ENCODE measurements around the gene HSPH1. TPM values are rescaled to one million over a fixed set of nuclear protein-coding genes. Genes with fewer than 3 reads are reported as not detected.
"Not testable (repeated sequence)": the region's sequence is repeated elsewhere in the genome, so short reads cannot be mapped to it uniquely, and the experiment has no call there.

The HSPH1 gene
- total RNA-seq, 2 experiments from 2014 or later = 267 TPM

DNA sequence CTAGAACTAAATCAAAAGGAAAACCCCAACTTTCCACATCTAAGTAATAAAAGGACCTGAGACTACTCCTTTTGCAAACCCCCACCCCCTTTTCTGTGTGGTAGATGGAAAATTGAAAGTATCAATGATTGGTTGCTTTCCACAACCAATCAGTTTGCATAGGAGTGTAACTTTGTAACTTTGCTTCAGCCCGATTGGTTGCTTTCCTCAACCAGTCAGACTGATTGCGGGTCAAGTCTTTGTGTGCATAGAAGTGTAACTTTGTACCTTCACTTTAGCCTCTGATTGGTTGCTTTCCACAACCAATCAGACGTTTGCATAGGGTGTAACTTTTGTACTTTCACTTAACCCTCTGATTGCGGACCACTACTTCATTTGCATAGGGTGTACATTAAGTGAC is 30.0 kb upstream of the HSPH1 start:
- H3K36me3 Mint-ChIP-seq = no peaks in the 10 kb centered on the region
- H3K4me1 Mint-ChIP-seq = peaks cover 2% of the 10 kb centered on the region
- H3K4me3 Mint-ChIP-seq = no peak overlapping the region
- H3K9me3 Mint-ChIP-seq = peaks cover 2% of the 10 kb centered on the region
- DNase-seq = no peak
- no peaks in the 10 kb centered on the region for H3K27me3 Mint-ChIP-seq
- no peak overlapping the region for H3K27ac Mint-ChIP-seq

GRCh38 chr13:31184981-31185645 is 23.4 kb upstream of the HSPH1 start:
- no peaks in the 10 kb centered on the region for H3K27me3 Mint-ChIP-seq
- H3K36me3 Mint-ChIP-seq = no peaks in the 10 kb centered on the region
- H3K4me3 Mint-ChIP-seq = no peak overlapping the region
- H3K27ac Mint-ChIP-seq = no peak overlapping the region
- H3K9me3 Mint-ChIP-seq = peaks cover 2% of the 10 kb centered on the region
- DNase-seq = no peak
- H3K4me1 Mint-ChIP-seq = no peaks in the 10 kb centered on the region

DNA sequence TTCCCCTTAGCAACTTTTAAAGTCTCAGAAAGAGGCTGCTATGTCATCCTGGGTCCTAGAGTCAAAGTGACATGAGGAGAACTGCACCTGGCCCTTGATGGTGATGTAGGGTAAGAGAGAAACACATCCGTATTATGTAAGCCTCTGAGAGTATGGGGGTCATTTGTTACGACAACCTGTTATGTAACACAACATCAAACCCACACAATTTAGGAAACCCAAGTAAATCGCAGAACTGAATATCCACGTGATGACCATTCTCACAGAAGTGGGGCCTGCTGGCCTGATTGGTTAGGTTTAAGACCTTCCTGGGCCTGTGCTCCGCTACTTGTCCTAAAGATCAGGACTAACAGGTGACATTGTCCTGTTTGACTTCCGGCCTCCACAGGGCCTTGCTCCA is 22.7 kb upstream of the HSPH1 start:
- H3K4me1 Mint-ChIP-seq = no peaks in the 10 kb centered on the region
- H3K4me3 Mint-ChIP-seq = no peak overlapping the region
- H3K27ac Mint-ChIP-seq = no peak overlapping the region
- peaks cover under 1% of the 10 kb centered on the region for H3K27me3 Mint-ChIP-seq
- no peaks in the 10 kb centered on the region for H3K36me3 Mint-ChIP-seq
- H3K9me3 Mint-ChIP-seq = peaks cover 2% of the 10 kb centered on the region
- no peak for DNase-seq

DNA sequence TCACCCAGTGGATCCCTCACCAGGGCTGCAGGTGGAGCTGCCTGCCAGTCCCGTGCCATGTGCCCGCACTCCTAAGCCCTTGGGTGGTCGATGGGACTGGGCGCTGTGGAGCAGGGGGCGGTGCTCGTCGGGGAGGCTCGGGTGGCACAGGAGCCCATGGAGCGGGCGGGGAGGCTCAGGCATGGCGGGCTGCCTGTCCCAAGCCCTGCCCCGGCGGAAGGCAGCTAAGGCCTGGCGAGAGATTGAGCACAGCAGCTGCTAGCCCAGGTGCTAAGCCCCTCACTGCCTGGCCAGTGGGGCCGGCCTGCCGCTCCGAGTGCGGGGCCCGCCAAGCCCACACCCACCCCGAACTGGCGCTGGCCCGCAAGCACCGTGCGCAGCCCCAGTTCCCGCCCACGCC is 21.3 kb upstream of the HSPH1 start:
- H3K27me3 Mint-ChIP-seq = peaks cover 4% of the 10 kb centered on the region
- H3K9me3 Mint-ChIP-seq = peaks cover 1% of the 10 kb centered on the region
- peaks cover 4% of the 10 kb centered on the region for H3K4me1 Mint-ChIP-seq
- H3K36me3 Mint-ChIP-seq = no peaks in the 10 kb centered on the region
- no peak for DNase-seq
- no peak overlapping the region for H3K4me3 Mint-ChIP-seq
- H3K27ac Mint-ChIP-seq = no peak overlapping the region

DNA sequence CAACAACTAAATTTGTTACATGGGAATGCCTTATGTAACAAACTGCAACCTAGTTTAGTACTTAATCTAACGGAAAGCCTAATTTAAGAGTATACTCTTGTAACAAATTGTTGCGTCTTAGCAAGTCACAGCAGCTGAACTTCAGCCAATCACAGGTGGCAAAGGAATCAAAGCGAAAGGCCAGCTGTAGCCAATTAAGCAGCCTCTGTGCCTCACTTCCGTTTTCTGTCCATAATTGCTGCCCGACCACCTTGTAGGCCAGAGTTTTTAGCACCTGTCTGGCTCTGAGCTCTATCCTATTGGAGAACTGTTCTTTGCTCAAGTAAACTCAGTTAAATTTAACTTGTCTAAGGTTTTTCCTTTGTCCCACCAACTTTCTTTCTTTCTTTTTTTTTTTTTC is 18.1 kb upstream of the HSPH1 start:
- peaks cover 5% of the 10 kb centered on the region for H3K4me1 Mint-ChIP-seq
- H3K36me3 Mint-ChIP-seq = no peaks in the 10 kb centered on the region
- H3K9me3 Mint-ChIP-seq = peaks cover 2% of the 10 kb centered on the region
- no peak overlapping the region for H3K4me3 Mint-ChIP-seq
- H3K27ac Mint-ChIP-seq = no peak overlapping the region
- peaks cover 4% of the 10 kb centered on the region for H3K27me3 Mint-ChIP-seq
- DNase-seq = no peak

- H3K27me3 Mint-ChIP-seq = peaks cover 4% of the 10 kb centered on the region
- peaks cover 2% of the 10 kb centered on the region for H3K9me3 Mint-ChIP-seq
- H3K4me3 Mint-ChIP-seq = no peak overlapping the region
- no peak overlapping the region for H3K27ac Mint-ChIP-seq
- no peaks in the 10 kb centered on the region for H3K36me3 Mint-ChIP-seq
- DNase-seq = no peak
- H3K4me1 Mint-ChIP-seq = peaks cover 5% of the 10 kb centered on the region
These were observed 17.5 kb upstream of the HSPH1 start for GRCh38 chr13:31179241-31179640.

- DNase-seq = peak; percentile 12
- Mint-ChIP-seq H3K4me3 (peak overlapping the region; percentile 11), H3K27me3 (peaks cover 14% of the 10 kb centered on the region)
- not testable (repeated sequence) for H3K27ac Mint-ChIP-seq, H3K9me3 Mint-ChIP-seq, H3K36me3 Mint-ChIP-seq, H3K4me1 Mint-ChIP-seq
These were observed 16.2 kb upstream of the HSPH1 start for GRCh38 chr13:31177813-31178495.

GRCh38 chr13:31175847-31176532 is 14.3 kb upstream of the HSPH1 start:
- Mint-ChIP-seq H3K9me3 (peaks cover 2% of the 10 kb centered on the region), H3K4me1 (peaks cover 5% of the 10 kb centered on the region), H3K27me3 (peaks cover 14% of the 10 kb centered on the region), H3K4me3 (no peak overlapping the region), H3K36me3 (no peaks in the 10 kb centered on the region), H3K27ac (no peak overlapping the region)
- DNase-seq = no peak

GRCh38 chr13:31174018-31174417 is 12.3 kb upstream of the HSPH1 start:
- Mint-ChIP-seq H3K4me1 (peaks cover 7% of the 10 kb centered on the region), H3K27ac (no peak overlapping the region), H3K4me3 (no peak overlapping the region), H3K27me3 (peaks cover 10% of the 10 kb centered on the region), H3K9me3 (peaks cover 2% of the 10 kb centered on the region), H3K36me3 (no peaks in the 10 kb centered on the region)
- no peak for DNase-seq

DNA sequence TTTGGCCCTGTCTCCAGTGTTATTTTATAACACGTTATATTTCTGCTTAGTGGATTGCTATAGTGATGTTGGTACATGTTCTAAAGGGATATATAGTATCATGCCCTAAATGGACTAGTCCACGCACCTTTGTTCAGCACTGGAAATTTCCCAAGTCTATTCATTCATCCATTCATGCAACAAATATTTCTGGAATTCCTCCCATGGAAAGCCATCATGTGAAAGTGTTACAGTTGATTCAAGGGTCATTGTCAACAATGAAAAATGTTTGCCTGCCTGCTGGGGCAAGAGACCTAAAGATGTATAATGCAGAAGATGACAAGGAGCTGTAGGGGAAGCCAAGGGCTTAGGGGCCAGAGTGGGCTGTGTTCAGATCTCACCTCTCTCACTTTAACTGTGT is 10.8 kb upstream of the HSPH1 start:
- no peaks in the 10 kb centered on the region for H3K36me3 Mint-ChIP-seq
- H3K4me1 Mint-ChIP-seq = peaks cover 5% of the 10 kb centered on the region
- no peak overlapping the region for H3K4me3 Mint-ChIP-seq

DNA sequence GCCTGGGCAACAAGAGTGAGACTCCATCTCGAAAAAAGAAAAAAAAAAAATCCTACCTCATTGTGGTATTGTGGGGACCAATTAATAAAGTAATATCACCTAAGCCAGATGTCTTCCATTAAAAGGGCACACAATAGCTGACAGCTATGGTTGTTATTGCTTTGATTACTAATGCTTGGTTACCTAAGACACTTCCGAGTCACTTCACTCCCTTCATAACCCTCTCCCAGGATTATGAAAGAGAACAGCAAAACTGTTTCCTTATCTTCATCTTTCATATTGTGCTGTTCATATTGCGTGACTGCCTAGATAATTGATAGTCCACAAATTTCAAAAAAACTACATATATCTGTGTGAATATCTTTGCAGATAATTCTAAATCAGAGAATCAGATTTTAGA is 10.3 kb upstream of the HSPH1 start:
- Mint-ChIP-seq H3K4me3 (no peak overlapping the region), H3K36me3 (no peaks in the 10 kb centered on the region), H3K27ac (no peak overlapping the region), H3K9me3 (no peaks in the 10 kb centered on the region), H3K27me3 (peaks cover 10% of the 10 kb centered on the region), H3K4me1 (peaks cover 8% of the 10 kb centered on the region)
- DNase-seq = no peak

More for the DNA sequence above, 10.8 kb upstream of the HSPH1 start:
- Mint-ChIP-seq H3K27me3 (peaks cover 10% of the 10 kb centered on the region), H3K9me3 (peaks cover 2% of the 10 kb centered on the region), H3K27ac (no peak overlapping the region)
- DNase-seq = no peak

GRCh38 chr13:31168736-31169135 is 7.0 kb upstream of the HSPH1 start:
- Mint-ChIP-seq H3K4me1 (peaks cover 8% of the 10 kb centered on the region), H3K9me3 (no peaks in the 10 kb centered on the region), H3K4me3 (no peak overlapping the region), H3K36me3 (no peaks in the 10 kb centered on the region), H3K27me3 (peaks cover 5% of the 10 kb centered on the region), H3K27ac (no peak overlapping the region)
- no peak for DNase-seq

- Mint-ChIP-seq H3K9me3 (no peaks in the 10 kb centered on the region), H3K27me3 (peaks cover 2% of the 10 kb centered on the region), H3K4me1 (peaks cover 11% of the 10 kb centered on the region), H3K36me3 (no peaks in the 10 kb centered on the region), H3K27ac (no peak overlapping the region), H3K4me3 (no peak overlapping the region)
- DNase-seq = no peak
These were observed 6.5 kb upstream of the HSPH1 start for GRCh38 chr13:31168166-31168565.

DNA sequence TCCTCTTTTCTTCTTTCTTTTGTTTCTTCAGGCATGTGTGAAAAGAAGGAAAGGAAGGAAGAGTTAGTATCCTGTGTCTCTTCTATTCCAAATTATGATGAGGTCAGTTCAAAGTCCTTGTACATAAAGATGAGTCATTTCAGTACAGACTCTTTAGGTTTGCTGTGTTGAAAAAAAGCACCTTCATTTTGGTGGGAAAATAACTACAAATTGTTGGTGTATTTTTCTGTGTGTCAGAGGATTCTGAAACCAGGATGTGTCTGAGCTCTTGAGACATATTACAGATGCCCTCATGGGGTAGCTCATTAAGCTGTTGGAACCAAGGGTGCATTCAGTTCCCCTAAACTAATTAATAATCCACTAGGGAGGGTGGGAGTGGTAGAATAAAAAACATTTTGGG is 5.8 kb upstream of the HSPH1 start:
- Mint-ChIP-seq H3K36me3 (no peaks in the 10 kb centered on the region), H3K27me3 (no peaks in the 10 kb centered on the region)
- DNase-seq = no peak

DNA sequence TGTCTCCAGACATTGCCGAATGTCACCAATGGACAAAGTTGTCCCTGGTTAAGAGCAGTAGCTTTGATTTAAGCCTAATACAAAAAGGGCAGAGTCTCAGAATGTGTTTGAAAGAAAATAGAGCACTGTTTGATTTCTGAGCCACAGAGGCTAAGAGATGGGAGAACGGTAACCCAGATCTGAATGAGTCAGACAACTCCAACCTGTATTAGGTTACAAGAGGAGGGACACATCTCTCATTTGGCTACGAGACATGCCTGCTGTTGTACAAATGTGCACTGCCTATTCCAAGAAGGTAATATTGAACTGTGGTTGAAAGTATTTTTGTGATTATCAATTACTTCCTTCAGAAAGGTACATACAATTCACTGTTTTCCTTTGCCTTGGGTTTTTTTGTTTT is 4.9 kb upstream of the HSPH1 start:
- no peak for DNase-seq
- H3K27me3 Mint-ChIP-seq = no peaks in the 10 kb centered on the region
- peaks cover 15% of the 10 kb centered on the region for H3K4me1 Mint-ChIP-seq
- H3K4me3 Mint-ChIP-seq = no peak overlapping the region
- no peak overlapping the region for H3K27ac Mint-ChIP-seq
- H3K36me3 Mint-ChIP-seq = no peaks in the 10 kb centered on the region
- no peaks in the 10 kb centered on the region for H3K9me3 Mint-ChIP-seq

More for the DNA sequence above, 5.8 kb upstream of the HSPH1 start:
- no peak overlapping the region for H3K27ac Mint-ChIP-seq
- peaks cover 15% of the 10 kb centered on the region for H3K4me1 Mint-ChIP-seq
- no peaks in the 10 kb centered on the region for H3K9me3 Mint-ChIP-seq
- H3K4me3 Mint-ChIP-seq = no peak overlapping the region
